SK-N-MC (cell line): Measurements from ENCODE around the gene USP20.

ENCODE experiments used
- EZH2 ChIP-seq: fragments of 200-600 bp; sonication (generic); IDR thresholded peaks from one replicate; pipeline ENCODE4 v1.6.1; 2017; ENCODE audit warnings: antibody characterized with exemption
- FOXP2 ChIP-seq: optimal IDR thresholded peaks from 2 replicates; pipeline ENCODE3; 2011; ENCODE audit warnings: mild to moderate bottlenecking, moderate library complexity; ENCODE audit not compliant: insufficient read depth; ENCODE audit errors: extremely low read length, control extremely low read depth
- POLR2AphosphoS5 ChIP-seq: IDR thresholded peaks from 2 replicates; pipeline ENCODE4 v1.6.1; 2012; ENCODE audit warnings: mild to moderate bottlenecking, low read depth, low read length, borderline replicate concordance

- no peak for TF ChIP-seq POLR2AphosphoS5
- TF ChIP-seq EZH2 = no peak
- TF ChIP-seq FOXP2 = no peak
Observed at GRCh38 chr9:129885670-129886106, 50.4 kb downstream of the USP20 start.
